CD14-positive monocyte (primary cell): ENCODE results near the gene CEP72. TPM values are rescaled to one million over a fixed set of nuclear protein-coding genes. Genes with fewer than 3 reads are reported as not detected.

ENCODE experiments used
- DNase-seq, 3 donors: peaks; one replicate each; pipeline ENCODE4 v3.0.0-alpha.2; 2011 to 2022
- H2AFZ ChIP-seq: 2 replicates; pipeline ENCODE4 v1.6.0; 2012; ENCODE audit warnings: mild to moderate bottlenecking, low read depth, low read length, inconsistent platforms; ENCODE audit not compliant: insufficient read depth, poor library complexity, severe bottlenecking
- H3K27ac ChIP-seq, 2 donors: 1 replicate in 1 of 2; 2 replicates in 1 of 2; pipeline ENCODE4 v1.5.1; 2012 to 2013; ENCODE audit warnings: low read length in 2 of 2, control low read depth in 1 of 2, inconsistent platforms in 1 of 2, low read depth in 1 of 2, mild to moderate bottlenecking in 1 of 2
- H3K27me3 ChIP-seq, 2 donors: one replicate each; pipeline versions ENCODE4 v1.6.0 to v1.6.1; 2011 to 2013; ENCODE audit warnings: low read length in 2 of 2; ENCODE audit not compliant: control insufficient read depth in 2 of 2, insufficient read depth in 2 of 2
- H3K36me3 ChIP-seq, 2 donors: replicated peaks in 1 of 2; 1 replicate in 1 of 2; 2 replicates in 1 of 2; pipeline versions ENCODE4 v1.5.1 to v1.6.1; 2012 to 2013; ENCODE audit warnings: low read length in 2 of 2, control low read depth in 1 of 2, inconsistent platforms in 1 of 2, mild to moderate bottlenecking in 1 of 2; ENCODE audit not compliant: insufficient read depth in 2 of 2, control insufficient read depth in 1 of 2
- H3K4me1 ChIP-seq, 2 donors: 1 replicate in 1 of 2; 2 replicates in 1 of 2; pipeline versions ENCODE4 v1.5.1 to v1.6.1; 2012 to 2013; ENCODE audit warnings: low read length in 2 of 2, control low read depth in 1 of 2, inconsistent platforms in 1 of 2, mild to moderate bottlenecking in 1 of 2, moderate library complexity in 1 of 2; ENCODE audit not compliant: insufficient read depth in 2 of 2, control insufficient read depth in 1 of 2
- H3K4me2 ChIP-seq: replicated peaks from 2 replicates; pipeline ENCODE3; 2012; ENCODE audit warnings: low read length, moderate library complexity, mild to moderate bottlenecking; ENCODE audit not compliant: poor library complexity, severe bottlenecking; ENCODE audit errors: extremely low read depth
- H3K4me3 ChIP-seq, 3 experiments: fragments of 200-600 bp in 1 of 3; sonication (generic) in 1 of 3; replicated peaks in 1 of 3; 1 replicate in 2 of 3; 2 replicates in 1 of 3; pipeline ENCODE4 v1.5.1; 2011 to 2013; ENCODE audit warnings: low read length in 3 of 3, mild to moderate bottlenecking in 3 of 3, control low read depth in 2 of 3, low read depth in 2 of 3, inconsistent platforms in 1 of 3, moderate library complexity in 1 of 3
- H3K79me2 ChIP-seq: 2 replicates; pipeline ENCODE4 v1.6.0; 2012; ENCODE audit warnings: mild to moderate bottlenecking, control low read depth, inconsistent platforms, low read length, moderate library complexity; ENCODE audit not compliant: insufficient read depth
- H3K9ac ChIP-seq: 2 replicates; pipeline ENCODE4 v1.6.0; 2017; ENCODE audit warnings: low read length, mild to moderate bottlenecking; ENCODE audit not compliant: insufficient read depth, poor library complexity, severe bottlenecking
- H3K9me3 ChIP-seq, 2 donors: replicated peaks in 1 of 2; 1 replicate in 1 of 2; 2 replicates in 1 of 2; pipeline versions ENCODE4 v1.5.1 to v1.6.1; 2012 to 2013; ENCODE audit warnings: low read length in 2 of 2, control low read depth in 1 of 2; ENCODE audit not compliant: control insufficient read depth in 1 of 2, insufficient read depth in 1 of 2
- H4K20me1 ChIP-seq: 2 replicates; pipeline ENCODE4 v1.6.0; 2012; ENCODE audit warnings: mild to moderate bottlenecking, low read length, control low read depth, moderate library complexity; ENCODE audit not compliant: insufficient read depth
- H3K27ac Mint-ChIP-seq, 7 donors: one replicate each; pipeline ENCODE4 v1.8.0; 2020; ENCODE audit warnings: mild to moderate bottlenecking in 7 of 7, mixed read lengths in 7 of 7, moderate library complexity in 6 of 7, inconsistent platforms in 2 of 7
- H3K27me3 Mint-ChIP-seq, 3 donors: one replicate each; pipeline ENCODE4 v1.8.0; 2021 to 2022; ENCODE audit warnings: low read depth in 3 of 3, mild to moderate bottlenecking in 3 of 3, mixed read lengths in 3 of 3, moderate library complexity in 3 of 3, inconsistent platforms in 1 of 3
- H3K36me3 Mint-ChIP-seq, 2 donors: one replicate each; pipeline ENCODE4 v1.8.0; 2020; ENCODE audit warnings: mixed read lengths in 2 of 2, inconsistent platforms in 1 of 2, mild to moderate bottlenecking in 1 of 2
- H3K4me1 Mint-ChIP-seq: one replicate; pipeline ENCODE4 v1.8.0; 2020; ENCODE audit warnings: mild to moderate bottlenecking, mixed read lengths
- H3K4me3 Mint-ChIP-seq, 2 donors: one replicate each; pipeline ENCODE4 v1.8.0; 2020; ENCODE audit warnings: mild to moderate bottlenecking in 2 of 2, mixed read lengths in 2 of 2, moderate library complexity in 1 of 2
- H3K9me3 Mint-ChIP-seq, 7 donors: one replicate each; pipeline ENCODE4 v1.8.0; 2020 to 2022; ENCODE audit warnings: mixed read lengths in 7 of 7, mild to moderate bottlenecking in 6 of 7, moderate library complexity in 6 of 7, inconsistent platforms in 2 of 7
- CTCF ChIP-seq: fragments of 200-600 bp; IDR thresholded peaks from one replicate; pipeline ENCODE4 v1.8.0; 2022; ENCODE audit warnings: antibody characterized with exemption, mild to moderate bottlenecking
- WGBS: methylation state at CpG from one replicate; pipeline ENCODE4 v1.1.5; 2013; ENCODE audit warnings: missing lambda C conversion rate; ENCODE audit not compliant: insufficient coverage; 5-methylcytosine and 5-hydroxymethylcytosine counted together
- intact Hi-C, 2 donors: fragments of 100-400 bp; cut with micrococcal nuclease; formaldehyde crosslinking; loops; one replicate each; pipeline versions ENCODE4 v1.15.0 to v1.15.1; 2023
- polyA plus RNA-seq, 3 donors: library from polyadenylated mRNA; depleted of rRNA in 1 of 3; unstranded in 2 of 3; stranded (reverse) in 1 of 3; fragments of 300-500 nt in 2 of 3; fragments of >200 nt in 1 of 3; fragmentation: Illumina TruSeq in 2 of 3; gene quantifications; 1 replicate in 2 of 3; 2 replicates in 1 of 3; pipeline ENCODE4 v1.2.3, GENCODE V29; 2012 to 2021

CEP72 gene
- polyA plus RNA-seq, 3 donors: 0.13 to 2.1 (median 0.24) TPM

GRCh38 chr5:652023-652515, 39.9 kb downstream of the CEP72 start:
- peaks cover 12 to 46% of the 10 kb centered on the region in 2 donors for H3K36me3 ChIP-seq
- Mint-ChIP-seq H3K4me3 (no peak overlapping the region), H3K27ac (peak overlapping the region in 1 of 7 donors; percentile 2), H3K36me3 (peaks cover 25 to 31% of the 10 kb centered on the region in 2 donors), H3K4me1 (no peaks in the 10 kb centered on the region), H3K27me3 (no peaks in the 10 kb centered on the region), H3K9me3 (peaks cover 0 to 3% (median 0%) of the 10 kb centered on the region in 7 donors)
- no peaks in the 10 kb centered on the region for H3K4me1 ChIP-seq
- no peak overlapping the region for H3K4me3 ChIP-seq
- intact Hi-C loops: no loop called here
- DNase-seq: no peak
- H3K9me3 ChIP-seq: peaks cover 16 to 18% of the 10 kb centered on the region in 2 donors
- no peak for TF ChIP-seq CTCF
- no peak overlapping the region for H3K27ac ChIP-seq
- H3K4me2 ChIP-seq: no peak overlapping the region
- H3K27me3 ChIP-seq: no peaks in the 10 kb centered on the region
- H3K9ac ChIP-seq: no peak overlapping the region
- H2AFZ ChIP-seq: no peak overlapping the region
- WGBS: 92% methylated on average over 7 of the region's 8 CpGs
- no peaks in the 10 kb centered on the region for H4K20me1 ChIP-seq
- H3K79me2 ChIP-seq: no peaks in the 10 kb centered on the region

- no peaks in the 10 kb centered on the region for H3K27me3 ChIP-seq
- Mint-ChIP-seq H3K27me3 (no peaks in the 10 kb centered on the region), H3K4me3 (no peak overlapping the region), H3K9me3 (peaks cover 0 to 4% (median 0%) of the 10 kb centered on the region in 7 donors), H3K36me3 (peaks cover 30 to 35% of the 10 kb centered on the region in 2 donors), H3K4me1 (no peaks in the 10 kb centered on the region), H3K27ac (peak overlapping the region in 1 of 7 donors; percentile 10)
- H3K9me3 ChIP-seq: peaks cover 13 to 18% of the 10 kb centered on the region in 2 donors
- intact Hi-C loops: no loop called here
- no peak overlapping the region for H2AFZ ChIP-seq
- H3K9ac ChIP-seq: no peak overlapping the region
- H3K79me2 ChIP-seq: no peaks in the 10 kb centered on the region
- no peak for DNase-seq
- TF ChIP-seq CTCF: no peak
- H3K27ac ChIP-seq: no peak overlapping the region
- no peak overlapping the region for H3K4me3 ChIP-seq
- H3K4me2 ChIP-seq: no peak overlapping the region
- H4K20me1 ChIP-seq: no peaks in the 10 kb centered on the region
- 97% methylated on average over 10 of the region's 11 CpGs for WGBS
- no peaks in the 10 kb centered on the region for H3K4me1 ChIP-seq
- peaks cover 15 to 46% of the 10 kb centered on the region in 2 donors for H3K36me3 ChIP-seq
Measured at GRCh38 chr5:652773-653350, 40.7 kb downstream of the CEP72 start.
